Measurements from ENCODE around the gene MUTYH.

Gene MUTYH

GRCh38 chr1:45334308-45335245 is 5.7 kb downstream of the MUTYH start:
- TF ChIP-seq GATA3 (IDR thresholded peaks at IDR 0.05; ENCODE audit: low read depth, low read length) (no peak), GATA2 (IDR thresholded peaks at IDR 0.05; ENCODE audit: low read depth, low read length) (no peak)

GRCh38 chr1:45332346-45332720 is 7.9 kb downstream of the MUTYH start:
- TF ChIP-seq GATA3 (IDR thresholded peaks at IDR 0.05; ENCODE audit: low read depth, low read length) (no peak), GATA2 (IDR thresholded peaks at IDR 0.05; ENCODE audit: low read depth, low read length) (no peak)

- TF ChIP-seq GATA3 (IDR thresholded peaks at IDR 0.05; ENCODE audit: low read depth, low read length): no peak
- no peak for TF ChIP-seq GATA2 (IDR thresholded peaks at IDR 0.05; ENCODE audit: low read depth, low read length)
Measured at GRCh38 chr1:45331436-45332345, 8.5 kb downstream of the MUTYH start.

GRCh38 chr1:45329445-45329844 is 10.8 kb downstream of the MUTYH start:
- TF ChIP-seq GATA3 (IDR thresholded peaks at IDR 0.05; ENCODE audit: low read depth, low read length) (no peak), GATA2 (IDR thresholded peaks at IDR 0.05; ENCODE audit: low read depth, low read length) (no peak)

GRCh38 chr1:45328680-45329079 is 11.6 kb downstream of the MUTYH start:
- TF ChIP-seq GATA2 (IDR thresholded peaks at IDR 0.05; ENCODE audit: low read depth, low read length) (no peak), GATA3 (IDR thresholded peaks at IDR 0.05; ENCODE audit: low read depth, low read length) (no peak)

- TF ChIP-seq GATA2 (IDR thresholded peaks at IDR 0.05; ENCODE audit: low read depth, low read length) (no peak), GATA3 (IDR thresholded peaks at IDR 0.05; ENCODE audit: low read depth, low read length) (no peak)
Measured at GRCh38 chr1:45327644-45328515, 12.4 kb downstream of the MUTYH start.

GRCh38 chr1:45326627-45327623 is 13.3 kb downstream of the MUTYH start, which contains the start of gene HPDL:
Gene HPDL (plus strand): TSS chr1:45326895. CDS start chr1:45327149, 254 bp downstream.
- no peak for TF ChIP-seq GATA3 (IDR thresholded peaks at IDR 0.05; ENCODE audit: low read depth, low read length)
- no peak for TF ChIP-seq GATA2 (IDR thresholded peaks at IDR 0.05; ENCODE audit: low read depth, low read length)

- no peak for TF ChIP-seq GATA3 (IDR thresholded peaks at IDR 0.05; ENCODE audit: low read depth, low read length)
- TF ChIP-seq GATA2 (IDR thresholded peaks at IDR 0.05; ENCODE audit: low read depth, low read length): no peak
Measured at GRCh38 chr1:45325851-45326506, 14.3 kb downstream of the MUTYH start.

- no peak for TF ChIP-seq GATA3 (IDR thresholded peaks at IDR 0.05; ENCODE audit: low read depth, low read length)
- no peak for TF ChIP-seq GATA2 (IDR thresholded peaks at IDR 0.05; ENCODE audit: low read depth, low read length)
Measured at GRCh38 chr1:45322486-45323040, 17.7 kb downstream of the MUTYH start.

- no peak for TF ChIP-seq GATA2 (IDR thresholded peaks at IDR 0.05; ENCODE audit: low read depth, low read length)
- TF ChIP-seq GATA3 (IDR thresholded peaks at IDR 0.05; ENCODE audit: low read depth, low read length): no peak
Measured at GRCh38 chr1:45321444-45321843, 18.8 kb downstream of the MUTYH start.

- TF ChIP-seq GATA2 (IDR thresholded peaks at IDR 0.05; ENCODE audit: low read depth, low read length): no peak
- no peak for TF ChIP-seq GATA3 (IDR thresholded peaks at IDR 0.05; ENCODE audit: low read depth, low read length)
Measured at GRCh38 chr1:45319761-45320160, 20.5 kb downstream of the MUTYH start.

- TF ChIP-seq GATA2 (IDR thresholded peaks at IDR 0.05; ENCODE audit: low read depth, low read length): no peak
- TF ChIP-seq GATA3 (IDR thresholded peaks at IDR 0.05; ENCODE audit: low read depth, low read length): no peak
Measured at GRCh38 chr1:45317166-45317565, 23.1 kb downstream of the MUTYH start.

All from SH-SY5Y (cell line).